ENCODE measurements around the gene SUPT3H.

The SUPT3H gene

DNA sequence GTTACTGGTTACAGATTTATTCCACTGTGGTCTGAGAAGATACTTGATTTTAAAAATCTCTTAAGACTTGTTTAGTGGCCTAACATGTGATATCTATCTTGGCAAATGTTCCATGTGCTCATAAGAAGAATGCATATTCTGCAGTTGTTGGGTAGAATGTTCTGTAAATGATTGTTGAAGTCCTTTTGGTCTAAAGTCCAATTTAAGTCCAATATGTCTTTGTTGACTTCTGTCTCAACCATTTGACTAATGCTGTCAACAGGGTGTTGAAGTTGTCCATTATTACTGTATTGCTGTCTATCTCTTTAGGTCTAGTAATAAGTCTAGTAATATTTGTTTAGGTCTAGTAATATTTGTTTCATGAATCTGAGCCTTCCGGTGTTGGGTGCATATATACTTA, 437.4 kb downstream of the SUPT3H start:
- Histone ChIP-seq H3K4me3 (no peak overlapping the region), H3K27ac (no peak overlapping the region)
- DNase-seq (ENCODE audit: low spot score), result no peak
- TF ChIP-seq, protein P1, sequence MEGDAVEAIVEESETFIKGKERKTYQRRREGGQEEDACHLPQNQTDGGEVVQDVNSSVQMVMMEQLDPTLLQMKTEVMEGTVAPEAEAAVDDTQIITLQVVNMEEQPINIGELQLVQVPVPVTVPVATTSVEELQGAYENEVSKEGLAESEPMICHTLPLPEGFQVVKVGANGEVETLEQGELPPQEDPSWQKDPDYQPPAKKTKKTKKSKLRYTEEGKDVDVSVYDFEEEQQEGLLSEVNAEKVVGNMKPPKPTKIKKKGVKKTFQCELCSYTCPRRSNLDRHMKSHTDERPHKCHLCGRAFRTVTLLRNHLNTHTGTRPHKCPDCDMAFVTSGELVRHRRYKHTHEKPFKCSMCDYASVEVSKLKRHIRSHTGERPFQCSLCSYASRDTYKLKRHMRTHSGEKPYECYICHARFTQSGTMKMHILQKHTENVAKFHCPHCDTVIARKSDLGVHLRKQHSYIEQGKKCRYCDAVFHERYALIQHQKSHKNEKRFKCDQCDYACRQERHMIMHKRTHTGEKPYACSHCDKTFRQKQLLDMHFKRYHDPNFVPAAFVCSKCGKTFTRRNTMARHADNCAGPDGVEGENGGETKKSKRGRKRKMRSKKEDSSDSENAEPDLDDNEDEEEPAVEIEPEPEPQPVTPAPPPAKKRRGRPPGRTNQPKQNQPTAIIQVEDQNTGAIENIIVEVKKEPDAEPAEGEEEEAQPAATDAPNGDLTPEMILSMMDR (IDR thresholded peaks at IDR 0.05), result no peak

DNA sequence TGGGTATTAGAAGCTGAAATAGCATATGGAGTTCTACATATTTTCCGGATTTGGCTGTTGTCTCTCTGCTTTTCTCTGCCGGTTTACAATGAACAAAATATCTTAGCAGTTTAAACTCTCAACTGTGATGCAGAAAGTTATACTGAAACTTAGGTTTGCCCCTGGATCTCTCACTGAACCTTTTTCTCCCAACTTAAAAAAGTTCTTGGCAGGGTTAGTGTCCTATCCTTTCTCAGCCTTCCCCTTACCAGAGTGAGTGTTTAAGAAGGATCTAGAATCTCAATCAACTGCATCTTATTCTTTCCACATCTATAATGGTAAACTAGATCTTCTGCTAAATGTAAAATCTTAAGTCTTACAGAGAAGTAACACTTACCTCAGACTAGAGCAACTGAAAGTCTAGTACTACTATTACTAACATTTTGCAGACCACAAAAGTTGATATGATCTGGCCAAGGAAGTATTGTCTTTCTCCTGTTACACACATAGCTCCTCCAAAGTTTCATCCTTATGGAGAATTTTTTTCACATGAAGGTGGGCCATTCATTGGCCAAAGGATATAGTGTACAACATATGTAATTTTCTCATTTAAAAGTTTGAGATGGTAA, 441.9 kb downstream of the SUPT3H start:
- H3K4me3 ChIP-seq, result no peak overlapping the region
- TF ChIP-seq, protein P1 (IDR thresholded peaks at IDR 0.05), result no peak
- no peak for DNase-seq (ENCODE audit: low spot score)
- no peak overlapping the region for H3K27ac ChIP-seq

DNA sequence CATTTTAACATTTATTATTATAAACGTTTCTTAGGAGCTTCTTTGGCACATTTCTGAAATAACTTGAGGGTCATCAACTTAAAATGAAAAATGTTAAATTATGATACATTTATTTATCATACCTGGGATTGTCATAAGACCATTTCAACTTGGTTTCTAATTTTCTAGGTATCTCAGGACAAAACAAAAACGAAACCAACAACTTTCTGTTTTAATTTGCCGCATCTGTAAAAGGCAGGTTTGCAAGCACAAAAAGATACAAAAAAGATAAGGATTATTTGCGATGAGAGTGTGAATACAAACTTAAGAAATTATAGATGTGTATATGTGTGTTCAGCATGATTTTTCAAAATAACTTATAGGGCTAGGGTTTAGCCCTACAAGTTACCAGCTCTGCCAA, 444.6 kb downstream of the SUPT3H start:
- TF ChIP-seq, protein P1 (IDR thresholded peaks at IDR 0.05), result no peak
- DNase-seq (ENCODE audit: low spot score), result no peak
- Histone ChIP-seq H3K4me3 (no peak overlapping the region), H3K27ac (no peak overlapping the region)

DNA sequence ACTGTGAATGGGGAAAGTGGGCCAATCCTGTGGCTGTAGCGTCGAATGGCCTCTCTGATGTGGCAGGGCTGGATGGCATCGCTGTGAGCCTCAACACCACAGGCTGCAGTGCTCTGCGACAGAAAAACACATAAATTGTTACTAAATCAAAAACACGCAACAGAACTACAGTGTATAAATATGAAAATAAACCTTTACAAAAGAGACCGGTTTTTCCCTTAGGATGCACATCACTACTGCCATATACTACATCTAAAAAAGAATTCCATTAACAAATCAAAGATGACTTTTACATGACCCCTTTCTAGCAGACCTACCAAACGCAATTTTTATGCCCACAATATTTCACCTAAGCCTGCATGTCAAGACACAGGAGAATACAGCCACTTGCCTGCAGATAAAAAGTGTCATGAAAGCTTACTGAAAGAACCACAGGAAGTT, 445.1 kb downstream of the SUPT3H start:
- no peak overlapping the region for H3K4me3 ChIP-seq
- TF ChIP-seq, protein P1 (IDR thresholded peaks at IDR 0.05), result no peak
- DNase-seq (ENCODE audit: low spot score), result no peak
- H3K27ac ChIP-seq, result no peak overlapping the region

DNA sequence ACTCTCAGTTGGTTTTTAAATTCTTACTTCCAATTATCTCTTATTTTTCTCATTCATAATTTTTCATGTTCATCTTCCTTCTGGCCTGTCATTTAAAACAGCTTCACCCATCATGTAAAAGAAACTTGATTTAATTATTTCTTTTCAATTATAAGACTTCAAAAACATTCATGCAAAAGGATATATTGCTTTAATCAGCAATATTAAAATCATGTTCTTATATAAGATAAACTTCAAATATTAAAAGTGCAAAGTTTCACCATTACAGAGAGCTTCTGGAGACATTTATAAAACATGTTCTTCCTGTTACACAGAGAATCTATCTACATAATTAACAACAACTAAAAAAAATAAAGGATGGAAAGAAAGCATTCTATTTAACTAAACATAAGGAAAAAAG, 446.3 kb downstream of the SUPT3H start:
- Histone ChIP-seq H3K27ac (no peak overlapping the region), H3K4me3 (no peak overlapping the region)
- TF ChIP-seq, protein P1 (IDR thresholded peaks at IDR 0.05), result no peak
- no peak for DNase-seq (ENCODE audit: low spot score)

DNA sequence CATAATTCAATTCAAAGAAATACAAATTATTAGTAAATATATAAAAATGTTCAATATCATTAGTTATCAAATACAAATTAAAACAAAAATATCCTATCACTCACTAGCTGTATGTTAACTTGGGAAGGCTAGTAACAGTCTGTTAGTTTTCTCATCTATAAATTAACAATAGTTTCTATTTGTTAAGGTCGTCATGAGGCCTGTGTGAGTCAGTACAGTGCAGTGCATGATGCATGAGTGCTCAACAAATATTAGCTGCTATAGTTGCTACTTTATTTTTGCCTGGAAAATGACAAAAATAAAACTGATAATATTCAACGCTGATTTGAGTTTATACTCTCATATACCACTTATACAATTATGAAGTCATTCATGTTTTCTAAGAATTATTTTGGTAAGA, 451.2 kb downstream of the SUPT3H start:
- Histone ChIP-seq H3K4me3 (no peak overlapping the region), H3K27ac (no peak overlapping the region)
- no peak for DNase-seq (ENCODE audit: low spot score)
- TF ChIP-seq, protein P1 (IDR thresholded peaks at IDR 0.05), result no peak

DNA sequence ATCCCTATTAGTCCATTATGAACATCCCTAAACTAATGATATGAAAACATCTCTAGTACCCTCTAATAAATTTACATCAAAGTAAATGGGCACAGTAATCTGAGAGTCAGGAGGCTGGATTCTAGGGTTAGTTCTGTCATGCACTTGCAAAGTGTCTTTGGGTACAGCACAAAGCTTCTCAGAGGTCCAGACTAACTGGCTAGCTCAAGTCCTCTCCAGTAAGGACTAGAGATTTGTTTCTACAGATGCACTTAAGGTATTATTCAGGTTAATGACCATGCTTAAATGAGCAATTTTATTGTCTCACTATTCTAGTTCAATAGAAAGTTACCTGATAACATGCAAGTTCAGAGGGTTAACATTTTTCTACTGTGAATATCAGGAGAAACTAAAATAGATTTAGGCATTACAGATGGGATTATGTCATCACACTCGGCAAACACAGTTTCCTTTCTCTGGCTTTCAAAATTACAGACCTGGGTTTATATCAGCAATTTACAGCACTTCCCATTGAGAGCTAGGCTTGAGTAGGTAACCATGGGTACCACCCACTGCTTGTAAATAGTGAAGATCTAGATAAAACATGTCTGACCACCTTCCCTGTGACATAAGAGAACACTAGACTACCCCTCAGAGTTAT, 452.5 kb downstream of the SUPT3H start:
- H3K4me3 ChIP-seq, result no peak overlapping the region
- TF ChIP-seq, protein P1 (IDR thresholded peaks at IDR 0.05), result no peak
- DNase-seq (ENCODE audit: low spot score), result no peak
- no peak overlapping the region for H3K27ac ChIP-seq
